ENCODE data around the gene FKBP15.

Gene FKBP15

DNA sequence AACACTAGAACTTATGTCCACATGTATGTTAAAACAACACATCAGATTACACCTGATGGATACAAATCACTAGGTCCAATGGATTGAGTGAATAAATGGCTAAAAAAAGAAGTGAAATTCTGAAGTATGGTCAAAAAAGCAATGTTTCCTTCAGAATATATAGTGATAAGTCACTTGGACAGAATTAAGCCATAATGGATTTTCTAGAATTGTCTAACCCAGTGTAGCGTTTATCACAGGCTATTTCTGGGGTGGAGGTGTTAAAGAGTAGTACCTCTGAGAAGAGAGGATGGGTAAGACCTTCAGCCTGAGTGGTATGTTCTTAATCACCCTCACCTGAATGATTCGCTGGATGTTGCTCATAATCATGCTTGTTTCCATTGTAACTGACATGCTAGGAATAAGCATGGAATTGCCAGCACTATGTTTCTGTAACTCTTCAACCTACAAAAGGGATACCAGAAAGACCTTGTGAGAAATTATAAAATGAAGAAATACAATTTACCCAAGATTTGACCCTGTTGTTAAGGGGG lies 37.1 kb downstream of the FKBP15 start:
- Histone ChIP-seq H3K36me3 (ENCODE audit: insufficient read depth, low read length) (peaks cover 47% of the 10 kb centered on the region), H2AFZ (ENCODE audit: low read length, unreplicated experiment) (no peak overlapping the region), H3K4me1 (ENCODE audit: control insufficient read depth, insufficient read depth, low read length, unreplicated experiment) (peaks cover 41% of the 10 kb centered on the region)

DNA sequence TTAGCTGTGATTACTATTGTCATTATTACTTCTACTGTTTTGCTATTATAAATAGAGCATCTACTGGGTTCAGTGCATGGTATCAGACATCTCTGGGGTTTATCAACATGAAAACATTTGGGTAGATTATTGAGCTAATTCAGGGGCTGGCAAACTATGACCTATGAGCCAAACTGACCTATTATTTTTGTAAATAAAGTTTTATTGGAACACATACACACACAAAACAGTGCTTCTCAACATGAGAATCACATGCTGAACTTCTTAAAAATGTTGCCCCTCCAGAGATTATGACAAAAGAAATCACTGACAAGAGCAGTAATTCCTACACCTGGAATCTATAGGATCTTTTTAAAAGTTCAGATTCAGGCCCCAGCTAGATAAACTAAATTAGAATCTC lies 39.9 kb downstream of the FKBP15 start:
- Histone ChIP-seq H3K36me3 (ENCODE audit: insufficient read depth, low read length) (peaks cover 55% of the 10 kb centered on the region), H3K4me3 (ENCODE audit: low read depth, low read length) (no peak overlapping the region), H3K4me1 (ENCODE audit: control insufficient read depth, insufficient read depth, low read length, unreplicated experiment) (peaks cover 25% of the 10 kb centered on the region), H3K27ac (ENCODE audit: low read depth, low read length) (no peak overlapping the region), H3K27me3 (ENCODE audit: insufficient read depth, low read length) (no peaks in the 10 kb centered on the region), H2AFZ (ENCODE audit: low read length, unreplicated experiment) (no peak overlapping the region), H3K79me2 (ENCODE audit: control insufficient read depth, insufficient read depth, low read length, unreplicated experiment) (no peaks in the 10 kb centered on the region)

More for the DNA sequence above, 37.1 kb downstream of the FKBP15 start:
- Histone ChIP-seq H3K79me2 (ENCODE audit: control insufficient read depth, insufficient read depth, low read length, unreplicated experiment) (peaks cover 4% of the 10 kb centered on the region), H3K27ac (ENCODE audit: low read depth, low read length) (peak overlapping the region; percentile 12; the same call in 1 of the 2 replicates), H3K4me3 (ENCODE audit: low read depth, low read length) (no peak overlapping the region), H3K27me3 (ENCODE audit: insufficient read depth, low read length) (no peaks in the 10 kb centered on the region)

GRCh38 chr9:113179839-113180238 lies 41.2 kb downstream of the FKBP15 start:
- no peak overlapping the region for H3K4me3 ChIP-seq (ENCODE audit: low read depth, low read length)
- H3K4me1 ChIP-seq (ENCODE audit: control insufficient read depth, insufficient read depth, low read length, unreplicated experiment), result peaks cover 14% of the 10 kb centered on the region
- H3K79me2 ChIP-seq (ENCODE audit: control insufficient read depth, insufficient read depth, low read length, unreplicated experiment), result no peaks in the 10 kb centered on the region
- no peak overlapping the region for H2AFZ ChIP-seq (ENCODE audit: low read length, unreplicated experiment)
- peaks cover 58% of the 10 kb centered on the region for H3K36me3 ChIP-seq (ENCODE audit: insufficient read depth, low read length)
- H3K27me3 ChIP-seq (ENCODE audit: insufficient read depth, low read length), result no peaks in the 10 kb centered on the region
- no peak overlapping the region for H3K27ac ChIP-seq (ENCODE audit: low read depth, low read length)

GRCh38 chr9:113178087-113178486 lies 43.0 kb downstream of the FKBP15 start:
- Histone ChIP-seq H3K27ac (ENCODE audit: low read depth, low read length) (no peak overlapping the region), H3K27me3 (ENCODE audit: insufficient read depth, low read length) (no peaks in the 10 kb centered on the region), H3K4me3 (ENCODE audit: low read depth, low read length) (no peak overlapping the region), H3K79me2 (ENCODE audit: control insufficient read depth, insufficient read depth, low read length, unreplicated experiment) (no peaks in the 10 kb centered on the region), H2AFZ (ENCODE audit: low read length, unreplicated experiment) (no peak overlapping the region), H3K36me3 (ENCODE audit: insufficient read depth, low read length) (peaks cover 58% of the 10 kb centered on the region), H3K4me1 (ENCODE audit: control insufficient read depth, insufficient read depth, low read length, unreplicated experiment) (peaks cover 11% of the 10 kb centered on the region)

DNA sequence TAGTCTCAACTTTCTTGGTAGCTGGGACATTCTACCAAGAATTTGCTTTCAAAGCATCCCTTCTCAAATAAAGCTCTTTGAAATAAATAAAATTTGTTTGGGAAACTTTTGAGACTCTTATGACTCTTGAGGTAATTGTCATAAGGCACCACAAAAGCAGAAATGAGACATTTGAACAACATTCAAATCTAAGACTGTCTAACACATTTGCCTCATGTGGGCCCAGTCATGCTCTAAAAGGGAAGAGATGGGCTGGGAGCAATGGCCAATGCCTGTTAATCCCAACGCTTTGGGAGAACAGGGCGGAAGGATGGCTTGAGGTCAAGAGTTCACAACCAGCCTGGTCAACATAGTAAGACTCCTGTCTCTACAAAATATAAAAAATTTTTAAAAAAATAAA lies 43.8 kb downstream of the FKBP15 start:
- Histone ChIP-seq H3K4me3 (ENCODE audit: low read depth, low read length) (no peak overlapping the region), H3K4me1 (ENCODE audit: control insufficient read depth, insufficient read depth, low read length, unreplicated experiment) (peaks cover 11% of the 10 kb centered on the region), H3K27ac (ENCODE audit: low read depth, low read length) (no peak overlapping the region), H2AFZ (ENCODE audit: low read length, unreplicated experiment) (no peak overlapping the region), H3K27me3 (ENCODE audit: insufficient read depth, low read length) (no peaks in the 10 kb centered on the region), H3K36me3 (ENCODE audit: insufficient read depth, low read length) (peaks cover 61% of the 10 kb centered on the region), H3K79me2 (ENCODE audit: control insufficient read depth, insufficient read depth, low read length, unreplicated experiment) (no peaks in the 10 kb centered on the region)

GRCh38 chr9:113176803-113177202 lies 44.3 kb downstream of the FKBP15 start:
- Histone ChIP-seq H2AFZ (ENCODE audit: low read length, unreplicated experiment) (no peak overlapping the region), H3K4me3 (ENCODE audit: low read depth, low read length) (no peak overlapping the region), H3K27me3 (ENCODE audit: insufficient read depth, low read length) (no peaks in the 10 kb centered on the region), H3K36me3 (ENCODE audit: insufficient read depth, low read length) (peaks cover 56% of the 10 kb centered on the region), H3K4me1 (ENCODE audit: control insufficient read depth, insufficient read depth, low read length, unreplicated experiment) (peaks cover 11% of the 10 kb centered on the region), H3K27ac (ENCODE audit: low read depth, low read length) (no peak overlapping the region), H3K79me2 (ENCODE audit: control insufficient read depth, insufficient read depth, low read length, unreplicated experiment) (no peaks in the 10 kb centered on the region)

- Histone ChIP-seq H3K4me1 (ENCODE audit: control insufficient read depth, insufficient read depth, low read length, unreplicated experiment) (peaks cover 8% of the 10 kb centered on the region), H3K4me3 (ENCODE audit: low read depth, low read length) (no peak overlapping the region), H2AFZ (ENCODE audit: low read length, unreplicated experiment) (no peak overlapping the region), H3K79me2 (ENCODE audit: control insufficient read depth, insufficient read depth, low read length, unreplicated experiment) (no peaks in the 10 kb centered on the region), H3K36me3 (ENCODE audit: insufficient read depth, low read length) (peaks cover 49% of the 10 kb centered on the region), H3K27ac (ENCODE audit: low read depth, low read length) (no peak overlapping the region), H3K27me3 (ENCODE audit: insufficient read depth, low read length) (no peaks in the 10 kb centered on the region)
Measured at GRCh38 chr9:113173341-113173740, 47.7 kb downstream of the FKBP15 start.

GRCh38 chr9:113168809-113169208 lies 52.3 kb downstream of the FKBP15 start:
- no peak overlapping the region for H3K4me3 ChIP-seq (ENCODE audit: low read depth, low read length)
- peaks cover 8% of the 10 kb centered on the region for H3K4me1 ChIP-seq (ENCODE audit: control insufficient read depth, insufficient read depth, low read length, unreplicated experiment)
- H3K79me2 ChIP-seq (ENCODE audit: control insufficient read depth, insufficient read depth, low read length, unreplicated experiment), result no peaks in the 10 kb centered on the region
- H2AFZ ChIP-seq (ENCODE audit: low read length, unreplicated experiment), result no peak overlapping the region
- peaks cover 51% of the 10 kb centered on the region for H3K36me3 ChIP-seq (ENCODE audit: insufficient read depth, low read length)
- H3K27ac ChIP-seq (ENCODE audit: low read depth, low read length), result no peak overlapping the region
- H3K27me3 ChIP-seq (ENCODE audit: insufficient read depth, low read length), result no peaks in the 10 kb centered on the region

DNA sequence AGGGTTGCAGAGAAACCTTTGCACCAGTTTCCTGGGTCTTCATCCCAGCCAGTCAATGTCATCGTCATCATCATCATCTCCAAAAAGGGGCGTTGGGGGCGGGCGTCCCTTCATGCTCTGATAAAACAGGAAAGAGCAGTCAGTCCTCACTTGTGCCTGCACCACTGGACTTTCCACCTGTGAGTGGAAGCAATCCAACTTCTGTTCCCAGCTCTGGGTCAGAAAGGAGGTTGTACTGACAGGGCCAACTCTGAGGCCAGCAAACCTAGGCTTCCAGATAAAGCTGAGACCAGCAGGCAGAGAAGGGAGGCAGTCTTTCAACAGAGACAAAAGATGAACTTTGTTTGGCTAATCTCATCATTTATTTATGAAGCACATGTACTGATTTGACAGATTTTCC lies 55.0 kb downstream of the FKBP15 start:
- no peaks in the 10 kb centered on the region for H3K79me2 ChIP-seq (ENCODE audit: control insufficient read depth, insufficient read depth, low read length, unreplicated experiment)
- H3K27ac ChIP-seq (ENCODE audit: low read depth, low read length), result no peak overlapping the region
- no peak overlapping the region for H2AFZ ChIP-seq (ENCODE audit: low read length, unreplicated experiment)
- H3K36me3 ChIP-seq (ENCODE audit: insufficient read depth, low read length), result peaks cover 49% of the 10 kb centered on the region; the same call in 1 of the 2 replicates
- H3K27me3 ChIP-seq (ENCODE audit: insufficient read depth, low read length), result no peaks in the 10 kb centered on the region
- H3K4me1 ChIP-seq (ENCODE audit: control insufficient read depth, insufficient read depth, low read length, unreplicated experiment), result peaks cover 8% of the 10 kb centered on the region
- no peak overlapping the region for H3K4me3 ChIP-seq (ENCODE audit: low read depth, low read length)

- no peaks in the 10 kb centered on the region for H3K27me3 ChIP-seq (ENCODE audit: insufficient read depth, low read length)
- H3K27ac ChIP-seq (ENCODE audit: low read depth, low read length), result no peak overlapping the region
- H3K4me1 ChIP-seq (ENCODE audit: control insufficient read depth, insufficient read depth, low read length, unreplicated experiment), result peaks cover 8% of the 10 kb centered on the region
- H3K36me3 ChIP-seq (ENCODE audit: insufficient read depth, low read length), result peaks cover 47% of the 10 kb centered on the region; the same call in 1 of the 2 replicates
- H2AFZ ChIP-seq (ENCODE audit: low read length, unreplicated experiment), result no peak overlapping the region
- H3K79me2 ChIP-seq (ENCODE audit: control insufficient read depth, insufficient read depth, low read length, unreplicated experiment), result no peaks in the 10 kb centered on the region
- no peak overlapping the region for H3K4me3 ChIP-seq (ENCODE audit: low read depth, low read length)
Measured at GRCh38 chr9:113164536-113165300, 56.4 kb downstream of the FKBP15 start.

GRCh38 chr9:113163001-113163400 lies 58.1 kb downstream of the FKBP15 start:
- H3K4me1 ChIP-seq (ENCODE audit: control insufficient read depth, insufficient read depth, low read length, unreplicated experiment), result peaks cover 8% of the 10 kb centered on the region
- H3K79me2 ChIP-seq (ENCODE audit: control insufficient read depth, insufficient read depth, low read length, unreplicated experiment), result no peaks in the 10 kb centered on the region
- H3K36me3 ChIP-seq (ENCODE audit: insufficient read depth, low read length), result peaks cover 52% of the 10 kb centered on the region; the same call in 1 of the 2 replicates
- H2AFZ ChIP-seq (ENCODE audit: low read length, unreplicated experiment), result no peak overlapping the region
- H3K27me3 ChIP-seq (ENCODE audit: insufficient read depth, low read length), result no peaks in the 10 kb centered on the region
- no peak overlapping the region for H3K4me3 ChIP-seq (ENCODE audit: low read depth, low read length)
- no peak overlapping the region for H3K27ac ChIP-seq (ENCODE audit: low read depth, low read length)
